ENCODE data around the gene DPP6. TPM values are rescaled to one million over a fixed set of nuclear protein-coding genes. Genes with fewer than 3 reads are reported as not detected.

DPP6 gene
- total RNA-seq, 2 experiments from 2014 or later, result not detected

DNA sequence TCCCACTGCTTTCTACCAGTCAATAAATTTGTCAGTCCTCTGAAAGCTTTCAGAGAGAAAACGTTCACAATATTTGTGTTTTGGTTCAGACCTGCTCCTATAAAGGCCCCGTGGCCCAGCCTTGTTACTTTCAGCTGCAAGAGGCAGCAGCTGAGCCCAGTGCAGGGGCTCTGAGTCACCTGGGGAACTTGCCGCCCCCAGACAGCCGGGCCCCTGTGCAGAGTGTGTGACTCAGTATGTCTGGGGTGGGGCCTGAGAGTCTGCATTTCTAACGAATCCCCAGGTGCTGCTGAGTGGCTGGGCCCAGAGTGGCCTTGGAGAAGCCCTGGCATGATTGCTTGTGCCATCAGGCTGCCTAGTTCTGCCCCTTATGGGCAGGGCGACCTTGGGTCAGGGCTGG, 647.2 kb downstream of the DPP6 start:
- H3K27me3 ChIP-seq (ENCODE audit: control insufficient read depth in 1 of 2, insufficient read depth in 2 of 2, low read length in 2 of 2), result no peaks in the 10 kb centered on the region
- no peaks in the 10 kb centered on the region for H3K4me1 Mint-ChIP-seq (ENCODE audit: low read depth)
- H3K36me3 ChIP-seq (ENCODE audit: insufficient read depth, low read length), result no peaks in the 10 kb centered on the region
- H3K27ac Mint-ChIP-seq, result no peak overlapping the region
- no peaks in the 10 kb centered on the region for H3K36me3 Mint-ChIP-seq (ENCODE audit: low read depth)
- intact Hi-C loops (cut with DNase I, micrococcal nuclease), result no loop called here
- H3K27me3 Mint-ChIP-seq, result no peaks in the 10 kb centered on the region
- no peak overlapping the region for H3K4me3 Mint-ChIP-seq
- ATAC-seq (ENCODE audit: poor library complexity), result no peak
- ChIA-PET POLR2A (no interaction called here), CTCF (no interaction called here)
- peaks cover 10% of the 10 kb centered on the region for H3K9me3 Mint-ChIP-seq
- peaks cover 0 to 40% of the 10 kb centered on the region in 2 experiments for H3K9me3 ChIP-seq (ENCODE audit: control insufficient read depth in 1 of 2, insufficient read depth in 1 of 2, low read length in 2 of 2)
- H3K4me1 ChIP-seq (ENCODE audit: insufficient read depth, low read length), result no peaks in the 10 kb centered on the region
- H3K27ac ChIP-seq (ENCODE audit: low read depth in 1 of 2, low read length in 2 of 2), result no peak overlapping the region
- no peak for DNase-seq
- H3K4me3 ChIP-seq (ENCODE audit: low read length), result no peak overlapping the region
- TF ChIP-seq, protein P1, sequence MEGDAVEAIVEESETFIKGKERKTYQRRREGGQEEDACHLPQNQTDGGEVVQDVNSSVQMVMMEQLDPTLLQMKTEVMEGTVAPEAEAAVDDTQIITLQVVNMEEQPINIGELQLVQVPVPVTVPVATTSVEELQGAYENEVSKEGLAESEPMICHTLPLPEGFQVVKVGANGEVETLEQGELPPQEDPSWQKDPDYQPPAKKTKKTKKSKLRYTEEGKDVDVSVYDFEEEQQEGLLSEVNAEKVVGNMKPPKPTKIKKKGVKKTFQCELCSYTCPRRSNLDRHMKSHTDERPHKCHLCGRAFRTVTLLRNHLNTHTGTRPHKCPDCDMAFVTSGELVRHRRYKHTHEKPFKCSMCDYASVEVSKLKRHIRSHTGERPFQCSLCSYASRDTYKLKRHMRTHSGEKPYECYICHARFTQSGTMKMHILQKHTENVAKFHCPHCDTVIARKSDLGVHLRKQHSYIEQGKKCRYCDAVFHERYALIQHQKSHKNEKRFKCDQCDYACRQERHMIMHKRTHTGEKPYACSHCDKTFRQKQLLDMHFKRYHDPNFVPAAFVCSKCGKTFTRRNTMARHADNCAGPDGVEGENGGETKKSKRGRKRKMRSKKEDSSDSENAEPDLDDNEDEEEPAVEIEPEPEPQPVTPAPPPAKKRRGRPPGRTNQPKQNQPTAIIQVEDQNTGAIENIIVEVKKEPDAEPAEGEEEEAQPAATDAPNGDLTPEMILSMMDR (IDR thresholded peaks at IDR 0.05), result no peak

DNA sequence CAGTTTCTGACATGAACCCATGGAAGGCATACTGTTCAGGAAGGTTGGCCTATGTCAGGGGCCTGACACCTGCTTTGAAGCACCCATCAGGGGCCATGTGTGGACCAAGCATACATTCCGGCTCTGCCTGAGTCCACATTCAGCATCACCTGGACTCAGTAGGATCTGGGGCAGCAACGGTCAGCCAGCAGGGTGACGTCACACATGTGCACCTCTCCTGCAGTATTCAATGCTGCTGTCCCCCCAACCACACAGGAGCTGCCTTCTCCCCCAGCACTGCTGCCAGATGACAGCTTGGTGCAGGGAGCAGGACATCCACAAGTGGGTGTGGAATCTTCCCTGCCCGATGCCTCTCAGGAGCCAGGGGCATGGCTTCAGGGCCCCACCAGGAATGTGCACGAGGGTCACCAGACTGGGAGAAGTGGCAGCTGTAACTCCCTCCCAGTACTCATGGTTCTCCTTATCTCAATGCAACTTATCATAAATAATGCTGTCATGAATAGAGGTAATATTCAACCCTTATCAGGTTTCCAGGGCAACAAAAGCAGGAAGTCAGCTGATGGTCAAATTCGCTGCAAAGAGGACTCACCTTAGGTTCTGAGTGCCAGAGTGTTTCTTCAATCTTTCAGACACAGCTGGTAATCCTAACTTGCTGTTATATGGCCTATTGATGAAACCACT, 657.8 kb downstream of the DPP6 start:
- Histone ChIP-seq H3K27me3 (ENCODE audit: control insufficient read depth in 1 of 2, insufficient read depth in 2 of 2, low read length in 2 of 2) (no peaks in the 10 kb centered on the region), H3K36me3 (ENCODE audit: insufficient read depth, low read length) (no peaks in the 10 kb centered on the region), H3K9me3 (ENCODE audit: control insufficient read depth in 1 of 2, insufficient read depth in 1 of 2, low read length in 2 of 2) (peaks cover 0 to 23% of the 10 kb centered on the region in 2 experiments), H3K27ac (ENCODE audit: low read depth in 1 of 2, low read length in 2 of 2) (no peak overlapping the region), H3K4me3 (ENCODE audit: low read length) (no peak overlapping the region), H3K4me1 (ENCODE audit: insufficient read depth, low read length) (no peaks in the 10 kb centered on the region)
- DNase-seq (no peak), ATAC-seq (ENCODE audit: poor library complexity) (no peak)
- no peak overlapping the region for H3K27ac Mint-ChIP-seq
- H3K36me3 Mint-ChIP-seq (ENCODE audit: low read depth), result no peaks in the 10 kb centered on the region
- H3K4me3 Mint-ChIP-seq, result no peak overlapping the region
- no peaks in the 10 kb centered on the region for H3K27me3 Mint-ChIP-seq
- intact Hi-C loops (cut with DNase I, micrococcal nuclease), result no loop called here
- CTCF ChIA-PET, result no interaction called here
- H3K4me1 Mint-ChIP-seq (ENCODE audit: low read depth), result no peaks in the 10 kb centered on the region
- POLR2A ChIA-PET, result no interaction called here
- peaks cover 14% of the 10 kb centered on the region for H3K9me3 Mint-ChIP-seq
- TF ChIP-seq, protein P1 (IDR thresholded peaks at IDR 0.05), result no peak

GRCh38 chr7:154720016-154720415, 667.8 kb downstream of the DPP6 start:
- H3K4me1 ChIP-seq (ENCODE audit: insufficient read depth, low read length), result no peaks in the 10 kb centered on the region
- POLR2A ChIA-PET, result no interaction called here
- DNase-seq (no peak), ATAC-seq (ENCODE audit: poor library complexity) (no peak)
- Mint-ChIP-seq H3K4me1 (ENCODE audit: low read depth) (no peaks in the 10 kb centered on the region), H3K9me3 (peaks cover 10% of the 10 kb centered on the region), H3K27ac (no peak overlapping the region), H3K36me3 (ENCODE audit: low read depth) (no peaks in the 10 kb centered on the region), H3K4me3 (no peak overlapping the region), H3K27me3 (no peaks in the 10 kb centered on the region)
- TF ChIP-seq, protein P1 (IDR thresholded peaks at IDR 0.05), result no peak
- no peaks in the 10 kb centered on the region for H3K27me3 ChIP-seq (ENCODE audit: control insufficient read depth in 1 of 2, insufficient read depth in 2 of 2, low read length in 2 of 2)
- H3K9me3 ChIP-seq (ENCODE audit: control insufficient read depth in 1 of 2, insufficient read depth in 1 of 2, low read length in 2 of 2), result peaks cover 5 to 14% of the 10 kb centered on the region in 2 experiments
- no peak overlapping the region for H3K27ac ChIP-seq (ENCODE audit: low read depth in 1 of 2, low read length in 2 of 2)
- intact Hi-C loops (cut with DNase I, micrococcal nuclease), result no loop called here
- H3K4me3 ChIP-seq (ENCODE audit: low read length), result no peak overlapping the region
- CTCF ChIA-PET, result no interaction called here
- no peaks in the 10 kb centered on the region for H3K36me3 ChIP-seq (ENCODE audit: insufficient read depth, low read length)

All from CD4-positive, alpha-beta T cell (primary cell).